Spleen (tissue), 7 donors: ENCODE measurements around the gene SLC25A28.

Experiments used
- POLR2A ChIP-seq, 3 donors: fragments of 450-650 bp; IDR thresholded peaks; one replicate each; pipeline ENCODE4 v1.5.1; 2017; ENCODE audit warnings: antibody characterized with exemption in 3 of 3, mild to moderate bottlenecking in 1 of 3
- POLR2AphosphoS5 ChIP-seq, 3 donors: sonication (generic); formaldehyde crosslinking; IDR thresholded peaks; one replicate each; pipeline ENCODE4 v1.5.1; 2017; ENCODE audit warnings: antibody characterized with exemption in 3 of 3
- TF ChIP-seq, protein P1 (sequence below), 11 experiments: fragments of 200-600 bp in 7 of 11; fragments of 450-650 bp in 4 of 11; sonication (generic) in 4 of 11; IDR thresholded peaks in 8 of 11; conservative IDR thresholded peaks in 3 of 11; 1 replicate in 7 of 11; 2 replicates in 4 of 11; pipeline versions ENCODE4 v1.4.0 to v1.8.0; 2016 to 2021; ENCODE audit warnings: antibody characterized with exemption in 11 of 11, inconsistent platforms in 4 of 11, mild to moderate bottlenecking in 1 of 11
- donor health status: DM: no; HTN: no; CAD: no; lungs with moderate emphysema.
- donor health status: DM: no; HTN: no; CAD: no.
- donor health status: DM: no; HTN: no; CAD: no.

DNA sequence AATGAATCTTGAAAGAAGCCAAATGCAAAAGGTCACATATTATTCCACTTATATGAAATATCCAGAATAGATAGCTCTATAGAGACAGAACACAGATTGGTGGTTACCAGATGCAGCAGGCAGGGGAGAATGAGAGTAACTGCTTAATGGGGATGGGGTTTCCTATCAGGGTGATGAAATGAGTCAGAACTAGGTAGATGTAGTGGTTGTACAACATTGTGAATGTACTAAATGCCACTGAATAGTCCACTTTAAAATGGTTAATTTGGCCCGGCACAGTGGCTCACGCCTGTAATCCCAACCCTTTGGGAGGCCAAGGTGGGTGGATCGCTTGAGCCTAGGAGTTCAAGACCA, 9.4 kb upstream of the SLC25A28 start:
- TF ChIP-seq, protein P1, sequence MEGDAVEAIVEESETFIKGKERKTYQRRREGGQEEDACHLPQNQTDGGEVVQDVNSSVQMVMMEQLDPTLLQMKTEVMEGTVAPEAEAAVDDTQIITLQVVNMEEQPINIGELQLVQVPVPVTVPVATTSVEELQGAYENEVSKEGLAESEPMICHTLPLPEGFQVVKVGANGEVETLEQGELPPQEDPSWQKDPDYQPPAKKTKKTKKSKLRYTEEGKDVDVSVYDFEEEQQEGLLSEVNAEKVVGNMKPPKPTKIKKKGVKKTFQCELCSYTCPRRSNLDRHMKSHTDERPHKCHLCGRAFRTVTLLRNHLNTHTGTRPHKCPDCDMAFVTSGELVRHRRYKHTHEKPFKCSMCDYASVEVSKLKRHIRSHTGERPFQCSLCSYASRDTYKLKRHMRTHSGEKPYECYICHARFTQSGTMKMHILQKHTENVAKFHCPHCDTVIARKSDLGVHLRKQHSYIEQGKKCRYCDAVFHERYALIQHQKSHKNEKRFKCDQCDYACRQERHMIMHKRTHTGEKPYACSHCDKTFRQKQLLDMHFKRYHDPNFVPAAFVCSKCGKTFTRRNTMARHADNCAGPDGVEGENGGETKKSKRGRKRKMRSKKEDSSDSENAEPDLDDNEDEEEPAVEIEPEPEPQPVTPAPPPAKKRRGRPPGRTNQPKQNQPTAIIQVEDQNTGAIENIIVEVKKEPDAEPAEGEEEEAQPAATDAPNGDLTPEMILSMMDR (IDR thresholded peaks at IDR 0.05 in 8 of 11, conservative IDR thresholded peaks at IDR 0.05 in 3 of 11), result no peak
- TF ChIP-seq POLR2A (IDR thresholded peaks at IDR 0.05) (no peak), POLR2AphosphoS5 (IDR thresholded peaks at IDR 0.05) (no peak)
